ENCODE measurements around the gene COL4A4. TPM values are rescaled to one million over a fixed set of nuclear protein-coding genes. Genes with fewer than 3 reads are reported as not detected.

Gene COL4A4
- total RNA-seq: under 0.01 TPM in 2 replicates

GRCh38 chr2:227163998-227164762 is at the start of gene COL4A4, which contains the start of gene COL4A3:
Gene COL4A4, minus strand, starts transcription at chr2:227164205. Its CDS starts 16,722 bp downstream, at chr2:227147483.
Gene COL4A3, plus strand, starts transcription at chr2:227164624. Its CDS starts 103 bp downstream, at chr2:227164727.

Other genes starting within 250 kb of the COL4A4 start
- 0.11 TPM in 1 of 2 replicates, not detected in the other for gene COL4A3, start 419 bp upstream of the COL4A4 start, total RNA-seq
- 39.9 and 49.1 TPM in 2 replicates for gene MFF, start 161.0 kb upstream of the COL4A4 start, total RNA-seq
- not detected in 2 replicates for gene TM4SF20, start 215.1 kb upstream of the COL4A4 start, total RNA-seq
- not detected in 2 replicates for gene SCYGR1, start 223.7 kb upstream of the COL4A4 start, total RNA-seq

Measured in dermis lymphatic vessel endothelial cell (primary cell).